Measurements from ENCODE around the gene PLCB1.
"Not testable (repeated sequence)": the region's sequence is repeated elsewhere in the genome, so short reads cannot be mapped to it uniquely, and the experiment has no call there.

PLCB1 gene

DNA sequence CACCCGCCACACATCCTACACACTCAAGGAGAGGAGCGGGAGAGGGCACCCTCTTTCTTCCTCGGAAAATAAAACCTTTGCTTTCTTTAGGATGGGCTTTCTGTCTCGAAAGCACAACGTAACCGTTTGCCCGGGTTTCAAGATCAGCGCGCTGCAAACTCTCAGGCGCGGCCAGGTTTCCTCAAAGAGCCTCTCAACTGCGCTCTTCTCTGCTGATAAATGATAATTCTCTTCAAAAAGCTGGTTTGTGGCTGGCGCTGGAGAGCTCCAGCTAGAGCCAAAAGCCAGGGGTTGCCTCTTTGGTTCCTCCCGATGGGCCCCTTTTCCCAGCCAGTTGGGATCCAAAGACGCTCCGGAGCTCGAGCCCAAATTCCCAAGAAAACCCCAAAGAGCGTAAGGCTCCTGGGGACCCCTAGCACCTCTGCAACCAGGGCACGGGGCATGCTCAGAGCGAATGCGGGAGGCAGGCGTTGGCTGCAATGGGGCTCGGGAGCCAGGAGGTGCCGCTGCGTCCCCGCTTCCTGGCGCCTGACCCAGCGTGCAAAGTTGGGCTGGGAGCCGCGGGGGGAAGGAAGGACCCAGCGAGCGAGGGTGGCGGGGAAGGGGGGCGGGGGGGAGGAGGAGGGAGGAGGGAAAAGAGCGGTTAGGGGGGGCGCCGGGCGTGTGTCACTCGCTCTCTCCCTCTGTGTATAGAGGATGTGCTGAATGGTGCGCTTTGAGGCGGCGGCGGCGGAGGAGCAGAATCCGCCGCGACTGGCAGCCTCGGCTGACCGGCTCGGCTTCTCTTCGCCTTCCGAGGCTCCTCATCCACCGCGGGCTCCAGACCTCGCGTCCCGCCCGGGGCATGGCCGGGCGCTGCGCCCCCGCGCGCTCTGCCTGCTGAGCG is at the start of gene PLCB1:
Gene PLCB1 (plus strand): TSS at position 669 of the 886 bp plus-strand sequence. CDS start 386 bp downstream, outside the sequence.
- peak; percentile 82 for DNase-seq (ENCODE audit: low spot score)

GRCh38 chr20:8082989-8083388 is 49.1 kb upstream of the PLCB1 start:
- DNase-seq (ENCODE audit: low spot score), result no peak

GRCh38 chr20:8089668-8090067 is 42.4 kb upstream of the PLCB1 start:
- no peak for DNase-seq (ENCODE audit: low spot score)

GRCh38 chr20:8094415-8094818 is 37.6 kb upstream of the PLCB1 start:
- DNase-seq (ENCODE audit: low spot score), result no peak

- no peak for DNase-seq (ENCODE audit: low spot score)
Measured at GRCh38 chr20:8094850-8095249, 37.2 kb upstream of the PLCB1 start.

DNA sequence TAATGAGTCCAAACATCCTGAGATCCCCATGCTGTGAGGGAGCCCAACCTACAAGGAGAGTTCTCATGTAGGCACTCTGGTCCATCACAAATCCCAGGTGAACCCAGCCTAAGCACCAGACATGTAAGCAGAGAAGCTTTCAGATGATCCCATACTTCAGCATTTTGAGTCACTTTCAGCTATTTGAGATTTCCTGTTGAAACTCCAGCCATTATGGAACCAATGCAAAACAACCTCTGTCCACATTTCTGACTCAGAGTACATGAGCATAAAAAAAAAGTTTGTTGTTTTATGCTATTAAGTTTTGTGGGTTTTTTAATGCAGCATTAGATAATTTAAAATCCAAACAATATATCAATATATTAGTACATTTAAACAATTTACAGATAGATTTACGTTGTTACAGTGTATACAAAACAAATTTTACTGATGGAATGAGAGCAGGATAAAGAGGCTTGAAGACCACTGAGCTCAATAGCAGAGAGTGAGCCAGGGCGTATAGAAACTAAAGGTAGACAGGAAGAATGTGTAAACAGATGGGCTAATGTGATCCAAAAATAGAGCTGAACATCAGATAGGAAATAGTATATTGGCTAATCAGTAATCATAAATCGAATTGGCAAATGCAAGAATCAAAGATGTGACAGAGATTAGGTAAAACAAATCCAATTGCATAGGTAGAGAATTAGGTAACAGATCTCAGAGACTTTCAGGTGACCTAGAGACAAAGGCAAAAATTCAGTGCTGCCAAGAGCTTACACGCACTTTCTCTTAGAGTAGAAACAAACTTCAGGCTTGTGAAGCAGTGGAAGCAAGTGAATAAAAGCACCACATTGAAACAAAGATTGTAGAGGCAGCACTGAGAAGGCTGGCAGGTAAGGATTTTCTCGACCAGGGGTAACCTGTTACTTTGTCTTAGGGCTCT is 36.2 kb upstream of the PLCB1 start:
- no peak for DNase-seq (ENCODE audit: low spot score)

- DNase-seq (ENCODE audit: low spot score), result no peak
Measured at GRCh38 chr20:8097307-8097706, 34.8 kb upstream of the PLCB1 start.

GRCh38 chr20:8104252-8104651 is 27.8 kb upstream of the PLCB1 start:
- no peak for DNase-seq (ENCODE audit: low spot score)

GRCh38 chr20:8114612-8115011 is 17.5 kb upstream of the PLCB1 start:
- not testable (repeated sequence) for DNase-seq (ENCODE audit: low spot score)

GRCh38 chr20:8115436-8115835 is 16.6 kb upstream of the PLCB1 start:
- no peak for DNase-seq (ENCODE audit: low spot score)

DNA sequence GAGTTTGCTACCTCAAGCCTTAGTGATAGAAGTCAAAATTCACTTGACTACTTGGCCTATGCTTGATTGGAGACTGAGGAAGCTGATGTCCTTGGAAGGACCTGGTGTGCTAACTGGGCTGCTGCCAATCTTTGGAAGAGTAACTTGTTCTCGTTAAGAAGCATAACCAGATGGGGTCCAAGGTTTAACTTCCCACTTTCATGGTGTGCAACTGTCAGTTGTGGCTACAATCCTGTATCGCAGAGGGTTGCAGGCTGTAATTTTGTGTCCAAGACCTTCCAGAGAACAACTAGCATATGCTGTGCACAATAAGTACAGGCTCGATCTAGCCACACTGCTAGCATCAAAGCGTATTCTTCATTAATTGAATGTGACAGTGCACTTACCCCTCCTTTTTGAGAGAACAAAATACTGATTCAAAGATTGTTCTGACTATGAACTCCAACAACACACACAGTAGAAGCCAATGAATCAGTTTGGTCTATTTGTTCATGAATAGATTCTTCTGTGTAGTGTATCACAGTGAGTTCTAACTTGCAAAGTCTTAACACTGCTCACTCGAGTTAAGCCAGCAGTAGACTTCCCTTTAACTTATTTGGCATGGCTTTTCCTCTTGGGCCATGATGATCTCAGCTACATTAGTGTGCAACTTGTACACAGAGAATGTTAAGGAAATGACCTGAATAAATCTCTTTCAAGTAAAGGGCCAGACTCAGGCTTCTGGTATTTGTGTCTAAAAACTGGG is 15.8 kb upstream of the PLCB1 start:
- DNase-seq (ENCODE audit: low spot score), result no peak

DNA sequence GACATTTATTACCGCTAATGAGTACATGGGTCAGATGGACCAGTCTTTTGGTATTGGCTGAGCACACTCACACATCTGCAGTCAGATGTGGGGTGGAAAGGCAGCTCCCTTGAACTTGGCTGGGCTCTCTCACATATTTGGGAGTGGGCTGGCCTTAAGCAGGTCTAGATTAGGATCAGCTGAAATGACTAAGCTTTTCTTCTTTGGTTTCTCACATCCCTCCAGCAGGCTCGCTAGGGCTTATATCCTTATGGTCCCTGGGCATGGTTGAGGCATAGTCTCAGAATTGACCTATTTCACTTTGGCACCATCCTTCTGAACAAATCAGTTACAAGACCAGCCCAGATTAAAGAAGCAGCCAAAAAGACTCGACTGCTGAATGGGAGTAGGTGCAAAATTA is 14.4 kb upstream of the PLCB1 start:
- DNase-seq (ENCODE audit: low spot score), result no peak

DNA sequence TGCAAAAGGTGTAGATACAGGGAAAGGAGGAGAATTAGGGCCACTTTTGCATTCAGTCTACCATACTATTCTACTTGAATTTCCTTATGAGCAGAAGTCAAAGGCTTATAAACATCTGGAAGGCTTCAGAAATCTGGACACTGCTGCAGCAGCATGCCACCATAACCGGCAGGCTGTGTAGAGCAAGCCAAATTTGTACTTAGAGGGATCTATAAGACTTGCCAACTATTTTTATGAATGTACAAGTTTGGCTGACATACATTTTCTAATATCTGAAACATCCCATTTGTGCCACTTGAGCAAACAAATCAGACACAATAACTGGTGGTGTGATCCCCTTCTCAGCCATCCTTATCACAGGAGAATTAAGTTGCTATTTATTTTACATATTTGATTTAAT is 14.0 kb upstream of the PLCB1 start:
- DNase-seq (ENCODE audit: low spot score), result no peak

- DNase-seq (ENCODE audit: low spot score), result no peak
Measured at GRCh38 chr20:8118760-8119159, 13.3 kb upstream of the PLCB1 start.

DNA sequence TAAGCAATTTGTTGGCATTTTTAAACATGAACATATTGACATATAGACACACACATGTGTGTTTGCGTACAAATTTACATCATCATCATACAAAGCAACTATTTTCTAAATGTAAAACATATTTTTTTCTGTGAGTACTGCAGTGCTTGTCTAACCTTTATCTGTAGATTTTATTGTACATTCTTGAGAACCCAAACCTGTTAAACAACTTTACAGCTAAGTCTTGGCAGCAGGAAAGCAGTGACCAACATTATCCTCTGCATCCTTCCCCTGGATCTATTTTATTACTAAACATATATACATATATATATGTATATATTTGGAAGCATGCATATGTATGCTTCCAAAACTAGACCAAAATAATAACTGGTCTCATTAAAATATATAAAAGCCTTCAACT is 10.4 kb upstream of the PLCB1 start:
- no peak for DNase-seq (ENCODE audit: low spot score)

DNA sequence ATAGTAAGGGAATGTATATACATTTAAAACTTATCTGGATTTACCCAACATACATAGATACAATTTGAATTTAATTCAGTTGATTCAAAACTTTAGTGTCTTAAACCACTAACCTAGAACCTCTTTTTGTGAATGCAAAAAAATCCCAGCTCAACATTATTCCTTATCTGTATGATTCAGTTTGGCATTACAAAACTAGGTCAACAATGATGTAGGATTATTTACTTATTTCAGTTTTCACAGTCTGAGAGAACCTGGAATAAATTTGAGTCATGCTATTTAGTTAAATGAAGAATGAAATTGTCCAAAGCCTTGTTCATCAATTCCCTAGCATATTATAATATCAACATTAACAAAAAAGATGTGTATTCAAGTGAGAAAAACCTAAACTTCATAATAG is 7.4 kb upstream of the PLCB1 start:
- DNase-seq (ENCODE audit: low spot score), result no peak

- DNase-seq (ENCODE audit: low spot score), result no peak
Measured at GRCh38 chr20:8126181-8126580, 5.9 kb upstream of the PLCB1 start.

- no peak for DNase-seq (ENCODE audit: low spot score)
Measured at GRCh38 chr20:8126841-8127378, 5.2 kb upstream of the PLCB1 start.

DNA sequence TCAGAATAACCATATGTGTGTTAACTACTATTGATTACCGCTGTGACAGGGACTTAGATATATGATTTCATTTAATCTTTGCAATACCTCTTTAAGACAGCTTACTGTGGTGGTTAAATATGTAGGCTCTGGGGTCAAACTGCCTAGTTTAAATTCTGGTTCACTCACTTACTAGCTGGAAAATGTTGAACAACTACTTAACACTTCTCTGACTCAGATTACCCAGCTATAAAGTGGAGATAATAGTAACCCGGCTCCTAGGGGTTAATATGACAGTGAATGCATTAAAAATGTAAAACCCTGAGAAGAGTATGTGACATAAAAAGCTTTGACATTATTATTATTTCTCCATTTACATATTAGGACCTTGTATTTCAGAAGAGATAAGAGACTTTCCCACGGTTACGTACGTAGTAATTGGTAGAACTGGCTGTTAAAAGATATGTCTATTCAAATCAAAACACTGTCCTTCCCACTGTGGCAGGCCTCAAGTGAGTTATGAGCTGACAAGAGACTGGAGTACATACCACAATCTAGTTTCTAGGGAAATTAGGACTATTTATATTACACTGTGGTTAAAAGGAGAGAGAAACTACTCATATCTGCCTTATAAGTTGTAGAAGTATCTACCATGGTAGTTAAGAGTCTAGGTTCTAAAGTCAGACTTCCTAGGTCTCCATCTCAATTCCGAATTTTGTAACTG is 4.4 kb upstream of the PLCB1 start:
- DNase-seq (ENCODE audit: low spot score), result no peak

GRCh38 chr20:8128291-8129060 is 3.6 kb upstream of the PLCB1 start:
- DNase-seq (ENCODE audit: low spot score), result no peak

Data from CD4-positive, alpha-beta T cell treated with Interleukin-15 for 4 hours (primary cell).